Fibroblast of skin of right biceps (primary cell): Measurements from ENCODE around the gene FGFBP3.

Experiments
- DNase-seq: peaks from one replicate; pipeline ENCODE4 v3.0.0-alpha.2; 2013

The FGFBP3 gene, protein sequence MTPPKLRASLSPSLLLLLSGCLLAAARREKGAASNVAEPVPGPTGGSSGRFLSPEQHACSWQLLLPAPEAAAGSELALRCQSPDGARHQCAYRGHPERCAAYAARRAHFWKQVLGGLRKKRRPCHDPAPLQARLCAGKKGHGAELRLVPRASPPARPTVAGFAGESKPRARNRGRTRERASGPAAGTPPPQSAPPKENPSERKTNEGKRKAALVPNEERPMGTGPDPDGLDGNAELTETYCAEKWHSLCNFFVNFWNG

DNA sequence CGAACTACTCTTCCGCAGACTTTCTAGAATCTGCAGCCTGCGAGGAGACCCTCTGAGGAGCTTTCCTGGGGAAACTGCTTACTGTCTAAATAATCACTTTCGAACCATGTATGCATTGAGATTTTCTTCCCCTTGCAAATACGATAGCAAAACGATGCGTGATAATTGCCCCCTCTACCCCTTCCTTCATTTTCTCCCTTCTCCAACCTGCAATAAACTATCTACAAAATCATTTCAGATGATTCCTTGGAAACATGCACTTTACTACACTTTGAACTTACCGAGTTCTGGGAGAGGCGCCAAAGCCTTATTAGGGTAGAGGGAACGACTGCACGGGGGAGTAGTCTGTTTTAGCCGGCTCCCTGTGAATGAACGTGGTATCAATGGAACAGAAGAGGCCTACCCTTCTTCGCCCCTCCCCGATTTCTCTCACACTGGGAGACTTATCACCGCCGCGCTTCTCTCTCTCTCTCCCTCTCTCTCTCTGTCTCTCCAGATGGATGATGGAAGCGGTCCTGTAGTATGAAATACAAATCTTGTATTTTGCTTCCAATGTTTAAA lies at the start of gene FGFBP3:
Gene FGFBP3 (minus strand): TSS at position 370 of the 561 bp plus-strand sequence. CDS start 517 bp downstream, outside the sequence.
- peak; percentile 44 for DNase-seq

DNA sequence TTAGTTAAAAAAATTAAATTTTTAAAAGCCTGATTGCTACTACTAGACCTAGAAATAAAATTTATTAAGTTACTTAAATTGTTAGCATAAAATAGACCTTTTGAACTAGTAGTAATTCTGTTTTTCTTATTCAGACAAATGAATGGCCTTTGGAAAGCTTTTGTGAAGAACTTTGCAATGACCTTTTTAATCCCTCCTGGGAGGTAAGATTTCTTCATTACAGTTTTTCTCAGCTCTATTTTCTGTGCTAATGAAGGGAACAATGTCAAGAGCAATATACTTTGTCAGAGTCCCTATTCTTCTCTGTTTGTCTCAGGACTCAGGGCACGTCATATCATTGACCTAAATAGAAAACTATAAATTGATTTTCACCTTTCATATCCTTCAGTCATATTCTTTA lies 47.8 kb upstream of the FGFBP3 start:
- no peak for DNase-seq

DNA sequence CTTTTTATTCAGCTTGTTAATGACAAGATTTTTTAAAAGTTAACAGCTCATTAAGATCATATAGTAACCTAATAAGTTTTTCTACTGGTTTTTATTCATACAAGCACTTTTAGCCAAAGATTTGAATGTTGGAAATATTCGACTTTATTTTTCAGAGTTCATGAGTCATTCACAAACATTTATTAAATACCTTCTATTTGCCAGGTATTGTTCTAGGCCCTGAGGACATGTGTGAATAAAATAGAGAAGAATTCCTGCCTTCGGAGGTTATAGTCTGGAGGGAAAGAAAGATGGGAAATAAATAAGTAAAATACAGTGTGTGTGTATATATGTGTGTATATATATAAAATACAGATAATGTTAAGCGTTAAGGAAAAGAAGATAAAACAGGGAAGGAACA lies 45.8 kb upstream of the FGFBP3 start:
- DNase-seq, result no peak

DNA sequence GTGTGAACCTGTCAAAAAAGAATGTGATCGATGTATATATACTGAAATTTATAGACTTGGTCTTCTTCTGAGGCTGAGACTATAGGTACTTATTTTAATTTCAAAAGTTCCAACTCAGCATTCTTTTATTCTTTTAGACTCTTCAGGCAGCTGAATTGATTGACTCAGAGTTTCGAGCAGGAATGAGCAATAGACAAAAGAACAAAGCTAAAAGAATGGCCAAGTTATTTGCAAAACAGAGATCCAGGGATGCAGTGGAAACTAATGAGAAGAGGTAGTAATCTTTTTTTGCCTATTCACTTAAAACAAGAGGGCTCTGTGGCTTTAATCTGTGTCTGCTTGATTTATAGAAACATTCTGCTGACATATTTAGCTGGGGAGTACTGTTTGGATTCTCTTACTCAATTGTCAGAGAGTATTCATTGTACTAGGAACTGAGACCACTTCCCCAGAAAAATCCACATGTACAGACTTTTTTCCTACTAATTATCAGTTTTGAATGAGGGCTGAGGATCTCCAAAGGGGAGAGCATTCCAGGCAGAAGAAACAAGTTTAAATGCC lies 44.4 kb upstream of the FGFBP3 start:
- DNase-seq, result no peak

DNA sequence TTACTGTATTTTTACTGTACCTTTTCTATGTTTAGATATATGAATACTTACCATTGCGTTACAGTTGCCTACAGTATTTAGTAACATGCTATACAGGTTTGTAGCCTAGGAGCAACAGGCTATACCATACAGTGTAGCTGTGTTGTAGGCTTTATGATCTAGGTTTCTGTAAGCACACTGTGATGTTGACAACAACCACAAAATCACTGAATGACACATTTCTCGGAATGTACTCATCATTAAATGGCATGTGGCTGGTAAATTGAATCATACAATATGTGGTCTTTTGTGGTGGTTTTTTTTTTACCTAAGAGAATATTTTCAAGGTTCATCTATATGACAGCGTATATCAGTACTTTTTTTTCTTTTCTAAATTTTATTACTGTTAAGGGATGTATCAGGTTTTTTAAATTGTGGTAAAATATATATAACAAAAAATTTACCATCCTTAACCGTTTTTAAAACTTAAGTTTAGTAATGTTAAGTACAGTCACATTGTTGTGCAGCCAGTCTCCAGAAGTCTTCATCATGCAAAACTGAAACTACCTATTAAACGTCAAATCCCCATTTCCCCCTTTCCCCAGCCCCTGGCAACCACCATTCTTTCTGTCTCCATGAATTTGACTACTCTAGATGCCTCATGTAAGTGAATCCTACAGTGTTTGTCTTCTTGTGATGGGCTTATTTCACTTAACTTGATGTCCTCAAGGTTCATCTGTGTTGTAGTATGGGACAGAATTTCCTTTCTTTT lies 35.8 kb upstream of the FGFBP3 start:
- DNase-seq, result peak; percentile 78

DNA sequence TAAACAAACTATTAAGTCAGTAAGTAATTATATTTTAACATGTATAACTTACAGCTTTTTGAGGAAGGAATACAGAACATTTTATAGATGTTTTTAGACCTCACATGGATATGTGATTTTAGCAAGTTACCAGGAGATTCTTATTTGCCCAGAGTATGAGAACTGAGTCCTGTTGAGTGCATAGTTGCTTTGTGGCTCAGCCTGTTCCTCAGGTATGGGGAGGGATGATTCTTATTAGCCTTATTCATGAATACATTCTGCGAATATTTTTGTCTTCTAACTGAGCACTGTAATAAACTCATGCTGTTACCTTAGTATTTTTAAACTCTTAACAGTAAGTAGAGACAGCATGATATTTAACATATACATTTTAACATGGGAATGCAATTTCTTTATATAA lies 32.1 kb upstream of the FGFBP3 start:
- DNase-seq, result peak; percentile 1

DNA sequence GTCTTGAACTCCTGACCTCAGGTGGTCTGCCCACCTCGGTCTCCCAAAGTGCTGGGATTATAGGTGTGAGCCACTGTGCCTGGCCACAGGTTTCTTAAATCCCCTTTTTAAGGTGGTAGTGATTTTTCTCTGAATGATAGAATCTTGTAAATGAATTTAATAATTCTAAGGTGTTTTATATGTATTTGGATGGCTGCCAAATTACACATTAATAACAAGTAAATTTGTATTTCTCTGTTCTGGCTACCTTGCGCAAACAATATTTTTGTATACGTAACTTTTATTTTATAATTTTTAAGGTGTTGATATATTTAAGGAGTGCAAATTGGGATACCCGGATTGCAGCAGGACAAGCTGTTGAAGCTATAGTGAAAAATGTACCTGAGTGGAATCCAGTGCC lies 30.4 kb upstream of the FGFBP3 start:
- DNase-seq, result no peak

DNA sequence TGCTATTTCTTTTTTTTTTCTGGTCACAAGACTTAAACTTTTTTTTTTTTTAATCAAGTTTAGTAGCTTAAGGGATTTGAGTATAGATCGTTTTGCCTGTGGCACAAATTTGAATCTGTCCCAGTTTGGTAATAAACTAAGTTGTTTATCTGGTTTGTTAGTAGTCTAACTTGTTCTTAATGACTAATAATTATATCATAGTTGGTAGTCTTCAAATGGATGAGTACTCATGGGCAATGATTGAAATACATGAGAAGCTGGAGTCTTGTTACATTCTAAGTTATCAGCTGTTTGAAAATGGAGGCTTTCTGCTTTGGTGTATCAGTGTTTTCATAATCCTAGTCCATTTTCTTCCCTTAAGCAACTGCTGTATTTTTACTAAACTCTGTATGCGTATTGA lies 26.6 kb upstream of the FGFBP3 start:
- no peak for DNase-seq

DNA sequence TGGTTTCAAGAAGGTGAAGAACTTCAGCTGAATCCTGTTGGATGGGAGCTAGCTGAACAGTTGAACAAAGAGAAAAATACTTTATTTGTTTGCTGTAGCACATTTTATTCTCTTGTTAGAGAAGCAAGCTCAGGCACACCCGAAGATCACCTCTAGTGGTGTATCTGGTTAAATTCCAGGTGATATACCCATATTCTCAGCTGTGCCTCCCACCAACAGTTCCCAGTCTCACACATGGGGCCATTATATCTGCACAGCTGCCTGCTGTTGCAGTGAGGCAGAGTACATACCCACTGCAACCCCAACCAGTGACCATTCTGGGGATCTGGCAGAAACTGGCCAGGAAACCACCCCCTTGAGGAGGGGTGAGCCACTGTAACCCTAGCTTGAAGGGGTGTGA lies 23.5 kb upstream of the FGFBP3 start:
- no peak for DNase-seq

DNA sequence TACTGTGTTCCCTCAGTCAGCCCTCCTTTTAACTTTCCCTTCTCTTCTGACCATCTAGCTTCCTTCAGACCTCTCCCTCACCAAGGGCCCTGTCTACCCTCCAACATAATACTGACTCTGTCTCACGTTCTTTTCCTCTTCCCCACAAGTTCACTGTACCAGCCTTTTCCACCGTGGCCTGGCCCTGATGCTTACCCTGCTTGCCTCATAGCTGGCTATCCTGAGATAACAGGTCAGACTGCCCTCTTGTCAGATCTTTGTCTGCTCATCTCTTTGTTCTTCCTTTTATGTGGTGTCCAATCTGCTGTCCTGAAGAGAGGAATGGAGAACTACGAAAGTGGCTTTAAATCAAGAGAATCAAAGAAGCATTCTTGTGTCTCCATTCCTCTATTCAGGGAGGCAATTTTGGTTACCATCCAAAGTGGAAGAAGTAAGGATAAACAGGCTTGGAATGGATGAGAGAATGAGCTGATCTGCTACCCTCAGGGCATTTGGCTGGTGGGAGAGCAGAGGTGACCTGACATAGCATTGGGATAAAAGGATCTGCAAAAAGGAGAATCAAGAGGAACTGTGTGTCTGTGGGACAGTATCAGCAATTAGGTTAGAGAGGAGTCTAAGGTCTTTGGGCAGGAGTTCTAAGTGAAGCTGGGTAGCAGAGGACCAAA lies 22.4 kb upstream of the FGFBP3 start:
- no peak for DNase-seq

DNA sequence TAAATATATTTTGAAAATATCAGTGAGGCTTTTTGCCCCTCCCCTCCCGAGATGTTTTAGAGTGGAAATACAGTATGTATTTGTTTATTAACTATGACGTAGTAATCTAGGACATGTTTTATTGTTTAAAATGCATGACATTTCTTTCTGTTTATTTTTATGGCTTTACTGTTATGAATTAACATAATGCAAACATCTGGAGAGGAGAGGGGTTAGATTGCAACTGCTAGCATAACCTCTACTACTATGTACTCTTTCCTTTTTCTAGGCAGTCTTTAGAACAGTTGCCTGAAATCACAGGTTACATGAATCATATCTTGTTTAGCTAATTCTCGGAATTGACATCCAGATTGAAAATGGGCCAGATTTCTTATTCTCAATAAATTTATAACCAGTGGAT lies 21.7 kb upstream of the FGFBP3 start:
- no peak for DNase-seq

DNA sequence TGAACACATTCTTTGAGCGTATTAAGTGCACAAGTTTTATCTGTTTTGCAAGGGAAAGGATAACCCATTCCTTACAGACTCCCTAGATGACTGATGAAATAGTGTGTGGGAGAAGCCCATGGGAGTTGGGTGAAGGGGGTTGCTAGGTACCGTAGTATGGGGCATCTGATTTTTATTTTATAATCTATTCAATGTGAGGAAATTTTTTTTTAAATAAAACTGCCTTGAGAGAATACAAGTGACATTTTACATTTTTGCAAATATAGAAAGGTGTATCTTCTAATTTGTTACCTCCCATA lies 15.7 kb upstream of the FGFBP3 start:
- DNase-seq, result peak; percentile 18

DNA sequence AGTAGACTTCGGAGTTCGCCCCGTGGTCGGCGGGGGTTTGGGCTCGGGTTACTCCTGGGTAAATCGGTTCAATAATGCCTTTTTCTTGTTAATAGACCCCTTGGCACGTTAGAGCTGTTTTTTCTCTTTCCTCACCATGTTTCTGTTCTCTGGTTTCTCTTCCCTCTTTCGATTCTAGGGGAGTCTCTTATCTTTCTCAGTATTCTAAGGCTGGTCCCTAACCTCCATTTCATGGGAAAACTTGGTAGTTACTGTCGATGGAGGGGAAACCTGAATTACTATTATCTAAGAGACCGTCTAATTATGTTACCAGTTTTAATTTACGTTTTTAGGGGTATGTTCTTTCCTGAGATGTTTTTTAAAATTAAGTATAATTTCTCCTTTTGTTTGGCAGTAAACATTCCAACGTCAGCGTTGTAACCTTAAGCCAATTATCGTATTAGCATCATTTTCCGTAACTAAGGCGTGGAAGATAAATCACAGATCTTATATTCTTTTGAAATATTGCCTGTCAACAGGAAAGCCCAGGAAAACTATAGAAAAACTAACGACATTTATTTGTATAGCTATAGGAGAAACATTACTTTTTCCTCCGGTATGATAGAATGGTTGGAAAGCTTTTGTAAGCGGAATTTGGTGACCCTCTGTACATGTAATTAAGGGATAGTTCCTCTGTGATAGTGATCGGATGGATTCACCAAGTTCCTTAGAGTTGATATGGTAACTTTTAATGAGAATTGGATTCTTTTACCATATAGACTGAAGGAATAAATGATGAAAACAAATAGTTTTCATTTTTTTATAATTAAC lies 15.1 kb upstream of the FGFBP3 start:
- no peak for DNase-seq

DNA sequence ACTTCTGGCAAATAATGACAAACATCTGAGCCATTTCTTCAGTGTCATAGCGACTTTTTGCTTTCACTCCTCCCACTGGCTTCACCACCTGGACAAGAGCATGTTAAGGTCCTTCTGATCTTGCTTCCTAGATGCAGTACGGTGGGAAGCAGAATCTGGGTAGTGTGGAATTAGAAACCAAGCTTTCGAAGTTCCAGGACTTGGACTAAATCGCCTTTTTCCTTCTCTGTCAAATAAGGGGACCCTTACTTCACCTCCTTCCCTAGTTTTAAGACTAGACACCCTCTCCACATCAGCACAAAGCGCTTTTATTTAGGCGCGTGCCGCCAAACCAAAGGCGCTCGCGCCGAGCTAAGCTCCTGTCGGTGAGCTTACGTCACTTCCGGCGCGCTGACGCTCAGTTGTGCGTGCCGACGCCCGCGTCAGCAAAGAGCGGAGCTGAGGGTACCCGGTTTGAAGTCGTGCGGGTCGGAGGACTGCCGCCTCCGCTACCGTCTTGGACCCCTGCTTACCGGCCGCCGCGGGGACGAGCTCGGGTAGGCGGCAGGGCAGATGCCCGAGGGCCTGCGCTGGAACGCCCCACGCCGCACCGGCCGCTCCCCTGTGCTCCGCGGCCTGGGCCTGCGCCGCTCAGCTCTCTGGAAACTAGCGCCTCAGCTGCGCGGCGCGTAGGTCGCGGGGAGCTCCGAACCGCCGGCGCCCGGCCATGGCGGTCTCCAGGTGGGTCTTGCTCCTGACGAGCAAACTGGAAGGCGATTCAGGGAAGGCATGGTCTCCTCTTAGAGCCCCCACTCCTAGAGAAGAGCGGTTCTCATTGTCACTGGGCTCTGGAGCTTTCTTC lies 14.3 kb upstream of the FGFBP3 start, which contains the start of gene BTAF1:
Gene BTAF1 (plus strand): TSS at position 400 of the 841 bp plus-strand sequence. CDS start 307 bp downstream, at position 707.
- peak; percentile 93 for DNase-seq

DNA sequence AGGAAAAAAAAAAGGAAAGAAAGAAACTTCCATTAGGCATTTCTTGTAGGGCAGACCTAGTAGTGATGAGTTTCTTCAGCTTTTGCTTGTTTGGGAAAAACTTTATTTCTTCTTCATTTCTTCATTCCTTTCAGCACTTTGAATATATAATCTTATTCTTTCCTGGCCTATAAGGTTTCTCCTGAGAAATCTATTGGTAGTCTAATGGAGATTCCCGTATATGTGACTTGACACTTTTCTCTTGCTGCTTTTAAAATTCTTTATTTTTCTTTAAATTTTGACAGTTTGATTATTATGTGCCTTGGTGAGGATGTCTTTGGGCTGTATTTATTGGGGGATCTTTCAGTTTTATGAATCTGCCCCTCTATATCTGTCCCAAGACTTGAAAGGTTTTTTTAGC lies 10.4 kb upstream of the FGFBP3 start:
- no peak for DNase-seq

DNA sequence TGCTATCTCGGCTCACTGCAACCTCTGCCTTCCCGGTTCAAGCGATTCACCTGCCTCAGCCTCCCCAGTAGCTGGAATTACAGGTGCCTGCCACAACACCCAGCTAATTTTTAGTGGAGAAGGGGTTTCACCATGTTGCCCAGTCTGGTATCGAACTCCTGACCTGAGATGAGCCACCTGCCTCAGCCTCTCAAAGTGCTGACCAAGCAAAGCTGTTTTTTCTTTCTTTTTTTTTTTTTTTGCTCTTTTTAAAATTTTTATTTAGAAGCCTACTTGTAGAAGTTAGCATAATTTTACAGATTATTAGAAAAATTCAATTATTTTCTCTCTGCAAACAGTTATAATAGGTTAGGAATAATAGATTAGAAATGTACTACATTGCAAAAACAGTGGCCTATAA lies 1.2 kb upstream of the FGFBP3 start:
- DNase-seq, result no peak

DNA sequence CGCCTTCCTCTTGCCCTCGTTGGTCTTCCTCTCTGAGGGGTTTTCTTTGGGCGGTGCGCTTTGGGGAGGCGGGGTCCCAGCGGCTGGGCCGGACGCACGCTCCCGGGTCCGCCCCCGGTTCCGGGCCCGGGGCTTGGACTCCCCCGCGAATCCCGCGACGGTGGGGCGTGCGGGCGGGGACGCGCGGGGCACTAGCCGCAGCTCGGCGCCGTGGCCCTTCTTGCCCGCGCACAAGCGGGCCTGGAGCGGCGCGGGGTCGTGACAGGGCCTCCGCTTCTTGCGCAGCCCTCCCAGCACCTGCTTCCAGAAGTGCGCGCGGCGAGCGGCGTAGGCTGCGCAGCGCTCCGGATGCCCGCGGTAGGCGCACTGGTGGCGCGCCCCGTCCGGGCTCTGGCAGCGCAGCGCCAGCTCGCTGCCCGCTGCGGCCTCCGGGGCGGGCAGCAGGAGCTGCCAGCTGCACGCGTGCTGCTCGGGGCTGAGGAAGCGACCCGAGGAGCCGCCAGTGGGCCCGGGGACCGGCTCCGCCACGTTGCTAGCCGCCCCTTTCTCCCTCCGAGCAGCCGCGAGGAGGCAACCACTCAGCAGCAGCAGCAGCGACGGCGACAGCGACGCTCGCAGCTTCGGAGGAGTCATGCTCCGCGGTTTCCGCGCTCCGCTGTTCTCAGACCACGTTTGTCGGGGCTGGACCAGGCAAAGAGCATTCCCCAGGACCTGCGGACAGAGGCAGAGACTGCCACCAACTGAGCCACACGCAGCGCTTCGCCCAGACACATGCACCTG lies 759 bp downstream of the FGFBP3 start:
- DNase-seq, result peak; percentile 79

DNA sequence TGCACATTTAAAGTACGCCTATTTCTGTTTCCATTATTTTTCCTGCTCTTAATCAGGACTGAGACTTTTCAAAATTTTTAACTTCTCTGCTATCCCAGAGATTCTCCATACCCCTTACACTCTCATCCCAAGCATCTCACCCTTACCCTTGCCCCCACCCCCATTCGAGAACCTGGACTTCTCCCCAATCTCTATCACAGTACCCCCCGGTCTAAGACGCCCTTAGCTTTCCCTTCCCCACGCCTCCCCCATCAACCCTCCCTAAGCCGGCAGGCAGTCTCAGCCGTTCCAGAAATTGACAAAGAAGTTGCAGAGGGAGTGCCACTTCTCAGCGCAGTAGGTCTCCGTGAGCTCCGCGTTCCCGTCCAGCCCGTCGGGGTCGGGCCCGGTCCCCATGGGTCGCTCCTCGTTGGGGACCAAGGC lies 1.4 kb downstream of the FGFBP3 start:
- DNase-seq, result no peak

DNA sequence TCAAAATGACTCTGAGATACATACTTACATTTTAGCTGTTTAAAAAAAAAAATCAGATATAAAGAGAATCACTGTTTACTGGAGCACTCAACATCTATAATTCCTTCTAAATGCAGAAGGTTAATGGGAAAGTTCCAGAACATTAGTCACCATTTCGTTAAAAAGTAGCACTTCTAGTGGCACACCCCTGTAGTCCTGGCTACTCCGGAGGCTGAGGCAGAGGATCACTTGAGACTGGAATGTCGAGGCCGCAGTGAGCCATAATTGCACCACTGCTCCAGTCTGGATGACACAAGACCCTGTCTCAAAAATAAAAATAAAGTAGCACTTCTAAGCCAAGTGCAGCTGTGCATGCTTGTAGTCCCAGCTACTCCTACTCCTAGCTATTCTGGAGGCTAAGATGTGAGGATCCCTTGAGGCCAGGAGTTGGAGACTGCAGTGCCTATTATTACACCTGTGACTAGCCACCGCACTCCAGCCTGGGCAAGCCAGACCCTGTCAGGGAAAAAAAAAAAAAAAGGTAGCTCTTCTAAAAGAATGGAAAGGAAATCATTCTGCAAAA lies 2.2 kb downstream of the FGFBP3 start:
- DNase-seq, result peak; percentile 6
